ENCODE results near the gene SMPD3. TPM values are rescaled to one million over a fixed set of nuclear protein-coding genes. Genes with fewer than 3 reads are reported as not detected.

The SMPD3 gene
- total and polyA plus RNA-seq, 9 of the 15 experiments (the other 6 are each of a cell fraction or from before 2014, with no cell fraction given) = 0.03 to 1.2 (median 0.18) TPM

- Histone ChIP-seq H3K4me1 (replicated peaks in 1 of 2; ENCODE audit: control insufficient read depth in 2 of 2, insufficient read depth in 2 of 2, low read length in 2 of 2) (peaks cover 25 to 27% of the 10 kb centered on the region in 2 experiments), H3K36me3 (ENCODE audit: control insufficient read depth, insufficient read depth, low read length) (no peaks in the 10 kb centered on the region), H2AFZ (ENCODE audit: low read depth, low read length) (no peak overlapping the region), H3K27ac (ENCODE audit: extremely low read depth, low read depth, low read length) (no peak overlapping the region), H3K27me3 (ENCODE audit: control insufficient read depth in 2 of 2, insufficient read depth in 2 of 2, low read length in 2 of 2) (peaks cover 0 to 6% of the 10 kb centered on the region in 2 experiments; a peak in 2 of 5 replicates), H3K9me1 (ENCODE audit: control insufficient read depth, insufficient read depth, low read length) (peaks cover 3% of the 10 kb centered on the region), H3K4me2 (ENCODE audit: insufficient read depth, low read length) (no peak overlapping the region), H3K4me3 (no peak overlapping the region), H4K20me1 (replicated peaks; ENCODE audit: control insufficient read depth, insufficient read depth, low read length) (no peaks in the 10 kb centered on the region), H3K79me2 (ENCODE audit: control insufficient read depth, insufficient read depth, low read length) (no peaks in the 10 kb centered on the region), H3K9ac (ENCODE audit: insufficient read depth in 1 of 2, low read depth in 2 of 2, low read length in 2 of 2) (no peak overlapping the region), H3K9me3 (replicated peaks; ENCODE audit: control insufficient read depth, insufficient read depth, low read depth, low read length) (no peaks in the 10 kb centered on the region)
- intact Hi-C loops (cut with micrococcal nuclease) (no loop called here), in situ Hi-C loops (cut with MboI) (no loop called here)
- TF ChIP-seq, protein P1, sequence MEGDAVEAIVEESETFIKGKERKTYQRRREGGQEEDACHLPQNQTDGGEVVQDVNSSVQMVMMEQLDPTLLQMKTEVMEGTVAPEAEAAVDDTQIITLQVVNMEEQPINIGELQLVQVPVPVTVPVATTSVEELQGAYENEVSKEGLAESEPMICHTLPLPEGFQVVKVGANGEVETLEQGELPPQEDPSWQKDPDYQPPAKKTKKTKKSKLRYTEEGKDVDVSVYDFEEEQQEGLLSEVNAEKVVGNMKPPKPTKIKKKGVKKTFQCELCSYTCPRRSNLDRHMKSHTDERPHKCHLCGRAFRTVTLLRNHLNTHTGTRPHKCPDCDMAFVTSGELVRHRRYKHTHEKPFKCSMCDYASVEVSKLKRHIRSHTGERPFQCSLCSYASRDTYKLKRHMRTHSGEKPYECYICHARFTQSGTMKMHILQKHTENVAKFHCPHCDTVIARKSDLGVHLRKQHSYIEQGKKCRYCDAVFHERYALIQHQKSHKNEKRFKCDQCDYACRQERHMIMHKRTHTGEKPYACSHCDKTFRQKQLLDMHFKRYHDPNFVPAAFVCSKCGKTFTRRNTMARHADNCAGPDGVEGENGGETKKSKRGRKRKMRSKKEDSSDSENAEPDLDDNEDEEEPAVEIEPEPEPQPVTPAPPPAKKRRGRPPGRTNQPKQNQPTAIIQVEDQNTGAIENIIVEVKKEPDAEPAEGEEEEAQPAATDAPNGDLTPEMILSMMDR (IDR thresholded peaks at IDR 0.05 in 2 of 3, conservative IDR thresholded peaks at IDR 0.05 in 1 of 3; ENCODE audit: insufficient read depth in 2 of 3, low read depth in 1 of 3, low read length in 3 of 3) = peak; percentile 15 to 51 (median 38); a peak in 3 of 6 replicates
- TF ChIP-seq HDAC3 (IDR thresholded peaks at IDR 0.05; ENCODE audit: borderline replicate concordance, partially characterized antibody) = no peak
- ATAC-seq (peak; percentile 65), DNase-seq (ENCODE audit: extremely low read depth in 1 of 4, low spot score in 3 of 4) (peak in 2 of 4 experiments; percentile 50 to 54), FAIRE-seq (no peak)
- whole genome bisulfite sequencing (ENCODE audit: insufficient coverage, low coverage, missing lambda C conversion rate) = 38% methylated on average over 5 of the region's 5 CpGs
- ChIA-PET CTCF (ENCODE audit: low intra/inter-chr PET ratio) (no interaction called here), POLR2A (no interaction called here)
- no TSS peak for BruUV-seq (replicated peaks)
These were observed 66.0 kb downstream of the SMPD3 start for GRCh38 chr16:68382296-68382718.

DNA sequence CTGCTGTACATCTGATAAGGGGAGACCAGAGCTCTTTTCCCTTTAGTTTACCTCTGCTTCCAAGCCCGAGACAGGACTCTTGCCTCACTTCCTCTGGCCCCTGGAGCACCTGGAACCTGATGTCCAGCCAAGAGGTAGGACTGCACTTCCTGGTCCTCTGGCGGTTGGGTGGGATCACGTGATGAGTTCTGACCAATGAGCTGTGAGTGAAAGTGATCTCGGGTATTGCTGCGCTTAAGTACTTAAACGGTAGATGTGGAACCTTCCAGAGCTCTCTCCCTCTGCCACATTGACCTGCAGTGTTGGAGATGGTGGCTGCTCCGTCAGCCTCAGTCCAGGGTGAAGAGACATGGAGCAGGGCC lies 67.0 kb downstream of the SMPD3 start:
- no peaks in the 10 kb centered on the region for H3K9me3 ChIP-seq (replicated peaks; ENCODE audit: control insufficient read depth, insufficient read depth, low read depth, low read length)
- no peaks in the 10 kb centered on the region for H3K79me2 ChIP-seq (ENCODE audit: control insufficient read depth, insufficient read depth, low read length)
- H3K27ac ChIP-seq (ENCODE audit: extremely low read depth, low read depth, low read length) = peak overlapping the region; percentile 18; the same call in 1 of the 3 replicates
- peak; percentile 69 for ATAC-seq
- peaks cover 21 to 27% of the 10 kb centered on the region in 2 experiments for H3K4me1 ChIP-seq (replicated peaks in 1 of 2; ENCODE audit: control insufficient read depth in 2 of 2, insufficient read depth in 2 of 2, low read length in 2 of 2)
- H4K20me1 ChIP-seq (replicated peaks; ENCODE audit: control insufficient read depth, insufficient read depth, low read length) = no peaks in the 10 kb centered on the region
- H3K9me1 ChIP-seq (ENCODE audit: control insufficient read depth, insufficient read depth, low read length) = peaks cover 3% of the 10 kb centered on the region
- peak; percentile 78 for FAIRE-seq
- CTCF ChIA-PET (ENCODE audit: low intra/inter-chr PET ratio) = no interaction called here
- intact Hi-C loops (cut with micrococcal nuclease) = no loop called here
- H3K36me3 ChIP-seq (ENCODE audit: control insufficient read depth, insufficient read depth, low read length) = no peaks in the 10 kb centered on the region
- H3K9ac ChIP-seq (ENCODE audit: insufficient read depth in 1 of 2, low read depth in 2 of 2, low read length in 2 of 2) = no peak overlapping the region
- BruUV-seq (replicated peaks) = no TSS peak
- H3K4me2 ChIP-seq (ENCODE audit: insufficient read depth, low read length) = peak overlapping the region; percentile 59
- POLR2A ChIA-PET = interaction anchor here (0.8 to 1.2 kb wide), 3 partner anchors 9 to 30 kb away, joined by 3 to 4 read pairs (median 3); no protein-coding TSS in a partner anchor
- H3K27me3 ChIP-seq (ENCODE audit: control insufficient read depth in 2 of 2, insufficient read depth in 2 of 2, low read length in 2 of 2) = peaks cover 0 to 6% of the 10 kb centered on the region in 2 experiments; a peak in 2 of 5 replicates
- no peak overlapping the region for H3K4me3 ChIP-seq
- DNase-seq (ENCODE audit: extremely low read depth in 1 of 4, low spot score in 3 of 4) = peak; percentile 66 to 93 (median 92)
- H2AFZ ChIP-seq (ENCODE audit: low read depth, low read length) = peak overlapping the region; percentile 90
- in situ Hi-C loops (cut with MboI) = no loop called here
- WGBS (ENCODE audit: insufficient coverage, low coverage, missing lambda C conversion rate) = 24% methylated on average over 7 of the region's 7 CpGs
- TF ChIP-seq REST (IDR thresholded peaks at IDR 0.05; ENCODE audit: borderline replicate concordance) (peak; percentile 50), REST (CRISPR knock-in tag; IDR thresholded peaks at IDR 0.05; ENCODE audit: low read depth) (no peak)
